Endothelial cell of umbilical vein (primary cell): ENCODE results near the gene CDC45. TPM values are rescaled to one million over a fixed set of nuclear protein-coding genes. Genes with fewer than 3 reads are reported as not detected.

Experiments
- BruUV-seq: library from RNA; stranded (reverse); fragments of 400-500 nt; replicated peaks from 2 replicates; lab custom pipeline; 2021; lab: Mats Ljungman, UMichigan
- CTCF ChIA-PET: fragments of 300-600, 350-600 bp; sonication (Branson Sonifier 250); formaldehyde crosslinking; loops from one replicate; lab custom pipeline; 2021; ENCODE audit warnings: antibody characterized with exemption, inconsistent platforms; lab: Charles Lee
- POLR2A ChIA-PET: fragments of 300-600, 350-600 bp; sonication (Branson Sonifier 250); formaldehyde crosslinking; loops from one replicate; lab custom pipeline; 2021; ENCODE audit warnings: antibody characterized with exemption, inconsistent platforms; lab: Charles Lee
- DNase-seq: peaks from one replicate; pipeline ENCODE4 v3.0.0-alpha.2; 2011; ENCODE audit warnings: low read depth, low spot score
- FAIRE-seq: peaks from 2 replicates; lab custom pipeline; 2011; peaks lifted over from hg19 to GRCh38; lab: Jason Lieb, UNC
- H2AFZ ChIP-seq: 2 replicates; pipeline ENCODE4 v1.6.0; 2012; ENCODE audit warnings: low read depth, low read length, control low read depth, inconsistent platforms
- H3K27ac ChIP-seq: 2 replicates; pipeline ENCODE4 v1.5.1; 2011; ENCODE audit warnings: low read depth, mild to moderate bottlenecking, control low read depth, low read length, moderate library complexity; ENCODE audit not compliant: insufficient read depth
- H3K27me3 ChIP-seq, 2 experiments: 2 replicates each; pipeline versions ENCODE4 v1.6.0 to v1.6.1; 2011; ENCODE audit warnings: low read length in 2 of 2, mixed read lengths in 1 of 2; ENCODE audit not compliant: control insufficient read depth in 2 of 2, insufficient read depth in 2 of 2
- H3K36me3 ChIP-seq, 2 experiments: 2 replicates in 1 of 2; 3 replicates in 1 of 2; pipeline ENCODE4 v1.5.1; 2011; ENCODE audit warnings: low read length in 2 of 2, mild to moderate bottlenecking in 1 of 2, moderate library complexity in 1 of 2; ENCODE audit not compliant: control insufficient read depth in 2 of 2, insufficient read depth in 2 of 2; ENCODE audit errors: extremely low read depth in 1 of 2
- H3K4me1 ChIP-seq: 3 replicates; pipeline ENCODE4 v1.5.1; 2011; ENCODE audit warnings: mild to moderate bottlenecking, low read length; ENCODE audit not compliant: control insufficient read depth, insufficient read depth; ENCODE audit errors: extremely low read depth
- H3K4me2 ChIP-seq: 2 replicates; pipeline ENCODE4 v1.6.1; 2011; ENCODE audit warnings: low read length, control low read depth, mixed read lengths; ENCODE audit not compliant: insufficient read depth
- H3K4me3 ChIP-seq, 3 experiments: fragments of 200-600 bp in 1 of 3; sonication (generic), shearing (Covaris generic) in 1 of 3; replicated peaks in 1 of 3; 2 replicates each; pipeline ENCODE4 v1.5.1; 2011 to 2016; ENCODE audit warnings: control low read depth in 3 of 3, low read length in 3 of 3, mild to moderate bottlenecking in 2 of 3, inconsistent platforms in 1 of 3, low read depth in 1 of 3, moderate library complexity in 1 of 3; ENCODE audit not compliant: insufficient read depth in 1 of 3
- H3K79me2 ChIP-seq: 2 replicates; pipeline ENCODE4 v1.6.0; 2012; ENCODE audit warnings: low read length, inconsistent platforms; ENCODE audit not compliant: control insufficient read depth, insufficient read depth
- H3K9ac ChIP-seq: replicated peaks from 2 replicates; pipeline ENCODE3; 2011; ENCODE audit warnings: low read length, control low read depth; ENCODE audit not compliant: insufficient read depth; ENCODE audit errors: extremely low read depth
- H3K9me1 ChIP-seq: replicated peaks from 3 replicates; pipeline ENCODE4 v1.6.0; 2011; ENCODE audit warnings: mild to moderate bottlenecking, low read length; ENCODE audit not compliant: control insufficient read depth, insufficient read depth; ENCODE audit errors: extremely low read depth
- H3K9me3 ChIP-seq: replicated peaks from 2 replicates; pipeline ENCODE4 v1.5.1; 2012; ENCODE audit warnings: low read length, inconsistent platforms; ENCODE audit not compliant: control insufficient read depth, insufficient read depth
- H4K20me1 ChIP-seq: replicated peaks from 2 replicates; pipeline ENCODE3; 2011; ENCODE audit warnings: mild to moderate bottlenecking, low read length; ENCODE audit not compliant: control insufficient read depth, insufficient read depth; ENCODE audit errors: extremely low read depth
- EZH2 ChIP-seq: IDR thresholded peaks from 2 replicates; pipeline ENCODE4 v1.6.1; 2012; ENCODE audit warnings: borderline replicate concordance, low read depth, mild to moderate bottlenecking, moderate library complexity, low read length, inconsistent platforms; ENCODE audit not compliant: severe bottlenecking
- FOS ChIP-seq: IDR thresholded peaks from 2 replicates; pipeline ENCODE4 v1.6.1; 2011; ENCODE audit warnings: mild to moderate bottlenecking, low read length, moderate library complexity, borderline replicate concordance; ENCODE audit not compliant: insufficient read depth
- GATA2 ChIP-seq: IDR thresholded peaks from 2 replicates; pipeline ENCODE4 v1.7.0; 2011; ENCODE audit warnings: low read depth, mild to moderate bottlenecking, moderate library complexity, mixed read lengths, low read length; ENCODE audit not compliant: insufficient read length, insufficient read depth
- JUN ChIP-seq: IDR thresholded peaks from 2 replicates; pipeline ENCODE4 v1.6.1; 2011; ENCODE audit warnings: borderline replicate concordance, low read depth; ENCODE audit not compliant: insufficient read length, insufficient read depth
- MAX ChIP-seq: IDR thresholded peaks from 2 replicates; pipeline ENCODE4 v1.6.1; 2011; ENCODE audit not compliant: insufficient read depth, insufficient read length
- MYC ChIP-seq: IDR thresholded peaks from one replicate; pipeline ENCODE4 v1.6.1; 2011; ENCODE audit warnings: mild to moderate bottlenecking, low read depth, low read length
- POLR2A ChIP-seq: IDR thresholded peaks from 2 replicates; pipeline ENCODE4 v1.6.1; 2012; ENCODE audit warnings: low read depth, mild to moderate bottlenecking, control low read depth, low read length
- POLR2AphosphoS5 ChIP-seq: IDR thresholded peaks from 2 replicates; pipeline ENCODE4 v1.6.1; 2012; ENCODE audit warnings: low read depth, mild to moderate bottlenecking, control low read depth, low read length, moderate library complexity; ENCODE audit not compliant: insufficient read depth
- dilution Hi-C: fragments of 300-500 bp; cut with MboI; formaldehyde crosslinking; loops from one replicate; pipeline ENCODE4 v1.15.0; 2019; ENCODE audit warnings: low sequenced_read_pairs; ENCODE audit not compliant: extremely low pct_ligation_motif_present
- intact Hi-C: fragments of 100-400 bp; cut with micrococcal nuclease; formaldehyde crosslinking; loops from one replicate; pipeline ENCODE4 v1.10.0; 2022
- polyA plus RNA-seq, 4 experiments: library from polyadenylated mRNA; depleted of rRNA in 3 of 4; stranded (reverse) in 3 of 4; unstranded in 1 of 4; fragments of >200 nt; gene quantifications; 2 replicates each; pipeline versions ENCODE4 v1.2.1 to v1.2.3, GENCODE V29; 2011 to 2012; ENCODE audit warnings: missing spikeins in 1 of 4
- total RNA-seq: library from RNA; stranded (reverse); gene quantifications from 2 replicates; pipeline ENCODE4 v1.2.3, GENCODE V29; 2021
- TF ChIP-seq, protein P1 (sequence below), 2 donors: IDR thresholded peaks; 1 replicate in 1 of 2; 2 replicates in 1 of 2; pipeline ENCODE4 v1.5.1; 2011; ENCODE audit warnings: low read length in 2 of 2, mild to moderate bottlenecking in 2 of 2, moderate library complexity in 2 of 2, control low read depth in 1 of 2, inconsistent platforms in 1 of 2, low read depth in 1 of 2; ENCODE audit not compliant: insufficient read depth in 1 of 2; ENCODE audit errors: extremely low read depth in 1 of 2

The CDC45 gene
- total and polyA plus RNA-seq, 2 donors (not counting 3 experiments of a cell fraction or from before 2014, with no cell fraction given): 36.6 to 40.6 TPM

- DNase-seq (no peak), FAIRE-seq (no peak)
- Histone ChIP-seq H2AFZ (no peak overlapping the region), H4K20me1 (no peaks in the 10 kb centered on the region), H3K4me1 (no peaks in the 10 kb centered on the region), H3K4me3 (no peak overlapping the region), H3K27ac (no peak overlapping the region), H3K79me2 (no peaks in the 10 kb centered on the region), H3K9me1 (no peaks in the 10 kb centered on the region), H3K36me3 (peaks cover 0 to 5% of the 10 kb centered on the region in 2 experiments), H3K9me3 (no peaks in the 10 kb centered on the region), H3K27me3 (no peaks in the 10 kb centered on the region), H3K9ac (no peak overlapping the region), H3K4me2 (no peak overlapping the region)
- BruUV-seq: no TSS peak
- ChIA-PET CTCF (interaction anchor here (6.6 kb wide), 1 partner anchor 130 kb away, joined by 358 read pairs; no protein-coding TSS in a partner anchor), POLR2A (no interaction called here)
- intact Hi-C loops: no loop called here
- TF ChIP-seq POLR2A (no peak), MYC (no peak), EZH2 (no peak), POLR2AphosphoS5 (no peak), MAX (no peak), JUN (no peak), FOS (no peak), GATA2 (no peak)
- TF ChIP-seq, protein P1, sequence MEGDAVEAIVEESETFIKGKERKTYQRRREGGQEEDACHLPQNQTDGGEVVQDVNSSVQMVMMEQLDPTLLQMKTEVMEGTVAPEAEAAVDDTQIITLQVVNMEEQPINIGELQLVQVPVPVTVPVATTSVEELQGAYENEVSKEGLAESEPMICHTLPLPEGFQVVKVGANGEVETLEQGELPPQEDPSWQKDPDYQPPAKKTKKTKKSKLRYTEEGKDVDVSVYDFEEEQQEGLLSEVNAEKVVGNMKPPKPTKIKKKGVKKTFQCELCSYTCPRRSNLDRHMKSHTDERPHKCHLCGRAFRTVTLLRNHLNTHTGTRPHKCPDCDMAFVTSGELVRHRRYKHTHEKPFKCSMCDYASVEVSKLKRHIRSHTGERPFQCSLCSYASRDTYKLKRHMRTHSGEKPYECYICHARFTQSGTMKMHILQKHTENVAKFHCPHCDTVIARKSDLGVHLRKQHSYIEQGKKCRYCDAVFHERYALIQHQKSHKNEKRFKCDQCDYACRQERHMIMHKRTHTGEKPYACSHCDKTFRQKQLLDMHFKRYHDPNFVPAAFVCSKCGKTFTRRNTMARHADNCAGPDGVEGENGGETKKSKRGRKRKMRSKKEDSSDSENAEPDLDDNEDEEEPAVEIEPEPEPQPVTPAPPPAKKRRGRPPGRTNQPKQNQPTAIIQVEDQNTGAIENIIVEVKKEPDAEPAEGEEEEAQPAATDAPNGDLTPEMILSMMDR (IDR thresholded peaks at IDR 0.05; ENCODE audit: extremely low read depth in 1 of 2, insufficient read depth in 1 of 2, low read depth in 1 of 2, low read length in 2 of 2): no peak
- dilution Hi-C loops: no loop called here
Observed at GRCh38 chr22:19498866-19499190, 19.1 kb downstream of the CDC45 start.
